ENCODE data around the gene BRD3. TPM values are rescaled to one million over a fixed set of nuclear protein-coding genes. Genes with fewer than 3 reads are reported as not detected.

Gene BRD3
- polyA plus RNA-seq, 1 donor (not counting 4 experiments of a cell fraction or from before 2014, with no cell fraction given) = 3.3 TPM

DNA sequence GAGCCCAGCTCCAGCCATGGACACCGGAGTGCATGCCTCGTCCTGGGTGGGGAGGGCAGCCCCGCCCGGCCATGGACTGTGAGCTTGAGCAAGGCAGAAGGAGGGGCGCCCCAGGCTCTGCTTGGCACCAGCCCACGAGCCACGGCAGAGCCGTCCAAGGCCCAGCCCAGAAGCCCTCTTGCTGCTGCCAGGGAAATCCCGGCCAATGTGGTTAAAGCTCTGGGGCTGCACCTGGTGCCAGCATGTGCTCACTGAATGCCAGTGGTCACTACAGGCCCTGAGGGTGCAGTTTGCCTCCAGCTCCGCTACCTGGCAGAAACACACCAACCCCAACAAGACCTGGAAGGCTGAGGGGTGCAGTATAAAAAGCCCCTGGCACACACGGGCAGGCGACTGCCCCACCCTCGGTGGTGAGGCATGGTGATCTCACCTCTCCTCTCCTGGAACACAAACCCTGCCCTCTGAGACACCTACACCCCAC, 11.8 kb downstream of the BRD3 start:
- peaks cover 6% of the 10 kb centered on the region for H3K9me1 ChIP-seq (ENCODE audit: control insufficient read depth, extremely low read depth, insufficient read depth, low read length)
- peak overlapping the region in 1 of 3 experiments; percentile 3 for H3K4me3 ChIP-seq (ENCODE audit: control insufficient read depth in 2 of 3, extremely low read depth in 1 of 3, insufficient read depth in 2 of 3, low read depth in 1 of 3, low read length in 3 of 3)
- H3K9me3 ChIP-seq (ENCODE audit: control insufficient read depth, low read depth, low read length) = no peaks in the 10 kb centered on the region
- H3K36me3 ChIP-seq (ENCODE audit: control insufficient read depth in 2 of 2, extremely low read depth in 1 of 2, insufficient read depth in 2 of 2, low read length in 2 of 2) = peaks cover 4 to 9% of the 10 kb centered on the region in 2 experiments
- FAIRE-seq (peak; percentile 92), DNase-seq (ENCODE audit: low read depth, low spot score) (peak; percentile 59)
- H3K4me1 ChIP-seq (ENCODE audit: control insufficient read depth, extremely low read depth, insufficient read depth, low read length) = peaks cover 44% of the 10 kb centered on the region
- dilution Hi-C loops (cut with MboI; ENCODE audit: extremely low pct_ligation_motif_present, low sequenced_read_pairs) = no loop called here
- peaks cover 19% of the 10 kb centered on the region for H4K20me1 ChIP-seq (ENCODE audit: control insufficient read depth, extremely low read depth, insufficient read depth, low read length)
- no peak overlapping the region for H2AFZ ChIP-seq (ENCODE audit: control insufficient read depth, low read length)
- peak overlapping the region; percentile 37 for H3K27ac ChIP-seq (ENCODE audit: control insufficient read depth, insufficient read depth, low read length)
- peaks cover 31% of the 10 kb centered on the region for H3K79me2 ChIP-seq (ENCODE audit: control insufficient read depth, insufficient read depth, low read length)
- H3K4me2 ChIP-seq (ENCODE audit: control insufficient read depth, extremely low read depth, insufficient read depth, low read depth, low read length) = peak overlapping the region; percentile 42
- H3K27me3 ChIP-seq (ENCODE audit: control insufficient read depth, extremely low read depth, insufficient read depth, low read length) = no peaks in the 10 kb centered on the region
- no peak for TF ChIP-seq EZH2 (IDR thresholded peaks at IDR 0.05; ENCODE audit: low read length)
- TF ChIP-seq, protein P1, sequence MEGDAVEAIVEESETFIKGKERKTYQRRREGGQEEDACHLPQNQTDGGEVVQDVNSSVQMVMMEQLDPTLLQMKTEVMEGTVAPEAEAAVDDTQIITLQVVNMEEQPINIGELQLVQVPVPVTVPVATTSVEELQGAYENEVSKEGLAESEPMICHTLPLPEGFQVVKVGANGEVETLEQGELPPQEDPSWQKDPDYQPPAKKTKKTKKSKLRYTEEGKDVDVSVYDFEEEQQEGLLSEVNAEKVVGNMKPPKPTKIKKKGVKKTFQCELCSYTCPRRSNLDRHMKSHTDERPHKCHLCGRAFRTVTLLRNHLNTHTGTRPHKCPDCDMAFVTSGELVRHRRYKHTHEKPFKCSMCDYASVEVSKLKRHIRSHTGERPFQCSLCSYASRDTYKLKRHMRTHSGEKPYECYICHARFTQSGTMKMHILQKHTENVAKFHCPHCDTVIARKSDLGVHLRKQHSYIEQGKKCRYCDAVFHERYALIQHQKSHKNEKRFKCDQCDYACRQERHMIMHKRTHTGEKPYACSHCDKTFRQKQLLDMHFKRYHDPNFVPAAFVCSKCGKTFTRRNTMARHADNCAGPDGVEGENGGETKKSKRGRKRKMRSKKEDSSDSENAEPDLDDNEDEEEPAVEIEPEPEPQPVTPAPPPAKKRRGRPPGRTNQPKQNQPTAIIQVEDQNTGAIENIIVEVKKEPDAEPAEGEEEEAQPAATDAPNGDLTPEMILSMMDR (optimal IDR thresholded peaks at IDR 0.05 in 1 of 3, IDR thresholded peaks at IDR 0.05 in 1 of 3, conservative IDR thresholded peaks at IDR 0.05 in 1 of 3; ENCODE audit: extremely low read depth in 1 of 3, insufficient read depth in 2 of 3, low read length in 3 of 3) = no peak
- H3K9ac ChIP-seq (ENCODE audit: control insufficient read depth, extremely low read depth, insufficient read depth, low read length) = peak overlapping the region; percentile 28

DNA sequence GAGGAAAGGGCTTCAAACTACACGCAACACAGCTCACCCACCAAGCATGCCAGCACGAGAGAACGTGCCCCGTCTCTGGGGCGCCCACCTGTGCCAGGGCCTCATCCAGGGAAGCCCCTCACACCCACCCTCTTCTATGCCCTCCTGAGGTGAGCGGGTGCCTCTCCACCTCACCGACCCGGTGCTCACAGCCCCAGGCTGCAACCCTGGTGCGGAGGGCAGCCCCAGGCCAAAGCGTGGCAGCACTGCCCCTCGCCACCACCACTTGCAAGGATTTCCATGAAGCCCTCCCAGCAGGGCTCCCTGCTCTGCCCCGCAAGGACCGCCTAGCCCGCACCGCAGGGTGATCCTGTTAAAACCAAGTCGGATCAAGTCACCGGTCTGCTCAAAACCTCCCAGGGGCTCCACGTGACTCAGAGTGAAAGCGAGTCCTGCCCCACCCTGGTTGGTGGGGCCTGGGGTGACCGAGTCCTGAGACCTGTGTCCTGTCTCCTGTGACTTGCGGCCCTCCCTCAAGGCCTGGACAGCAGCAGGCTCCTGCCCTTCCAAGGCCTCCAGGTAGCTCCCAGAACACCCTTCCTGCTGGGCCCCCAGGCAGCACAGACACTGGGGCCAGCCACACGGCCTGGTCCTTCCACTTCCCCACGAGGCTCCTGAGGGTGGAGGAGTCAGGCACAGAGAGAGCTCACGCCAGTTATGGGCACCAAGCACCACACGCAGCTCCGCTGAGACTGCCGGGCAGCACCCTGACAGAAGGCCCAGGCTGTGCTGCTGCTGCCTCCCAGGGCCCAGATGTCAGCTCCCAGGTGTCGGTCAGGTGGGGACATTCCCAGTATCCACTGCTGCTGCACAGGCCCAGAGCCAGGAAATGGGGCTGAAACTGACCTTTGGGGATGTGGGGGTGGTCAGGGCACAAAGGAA, 12.7 kb downstream of the BRD3 start:
- dilution Hi-C loops (cut with MboI; ENCODE audit: extremely low pct_ligation_motif_present, low sequenced_read_pairs) = no loop called here
- no peaks in the 10 kb centered on the region for H3K27me3 ChIP-seq (ENCODE audit: control insufficient read depth, extremely low read depth, insufficient read depth, low read length)
- H3K79me2 ChIP-seq (ENCODE audit: control insufficient read depth, insufficient read depth, low read length) = peaks cover 29% of the 10 kb centered on the region
- peak overlapping the region; percentile 5 for H3K9ac ChIP-seq (ENCODE audit: control insufficient read depth, extremely low read depth, insufficient read depth, low read length)
- H3K4me3 ChIP-seq (ENCODE audit: control insufficient read depth in 2 of 3, extremely low read depth in 1 of 3, insufficient read depth in 2 of 3, low read depth in 1 of 3, low read length in 3 of 3) = no peak overlapping the region
- peaks cover 6% of the 10 kb centered on the region for H3K9me1 ChIP-seq (ENCODE audit: control insufficient read depth, extremely low read depth, insufficient read depth, low read length)
- peaks cover 4 to 11% of the 10 kb centered on the region in 2 experiments for H3K36me3 ChIP-seq (ENCODE audit: control insufficient read depth in 2 of 2, extremely low read depth in 1 of 2, insufficient read depth in 2 of 2, low read length in 2 of 2)
- no peak overlapping the region for H2AFZ ChIP-seq (ENCODE audit: control insufficient read depth, low read length)
- peak overlapping the region; percentile 42 for H3K4me2 ChIP-seq (ENCODE audit: control insufficient read depth, extremely low read depth, insufficient read depth, low read depth, low read length)
- DNase-seq (ENCODE audit: low read depth, low spot score) (no peak), FAIRE-seq (no peak)
- TF ChIP-seq, protein P1 (optimal IDR thresholded peaks at IDR 0.05 in 1 of 3, IDR thresholded peaks at IDR 0.05 in 1 of 3, conservative IDR thresholded peaks at IDR 0.05 in 1 of 3; ENCODE audit: extremely low read depth in 1 of 3, insufficient read depth in 2 of 3, low read length in 3 of 3) = no peak
- TF ChIP-seq EZH2 (IDR thresholded peaks at IDR 0.05; ENCODE audit: low read length) = no peak
- peaks cover 40% of the 10 kb centered on the region for H3K4me1 ChIP-seq (ENCODE audit: control insufficient read depth, extremely low read depth, insufficient read depth, low read length)
- H3K9me3 ChIP-seq (ENCODE audit: control insufficient read depth, low read depth, low read length) = no peaks in the 10 kb centered on the region
- H3K27ac ChIP-seq (ENCODE audit: control insufficient read depth, insufficient read depth, low read length) = peak overlapping the region; percentile 37
- H4K20me1 ChIP-seq (ENCODE audit: control insufficient read depth, extremely low read depth, insufficient read depth, low read length) = peaks cover 17% of the 10 kb centered on the region
